T-helper 1 cell (primary cell): ENCODE measurements around the gene NSUN5.
"Not testable (repeated sequence)": the region's sequence is repeated elsewhere in the genome, so short reads cannot be mapped to it uniquely, and the experiment has no call there.

Experiments
- DNase-seq, 5 donors: peaks; one replicate each; pipeline ENCODE4 v3.0.0-alpha.2; 2012 to 2020
- total RNA-seq, 4 donors: gene quantifications; one replicate each; lab custom pipeline; 2026; lab: John Stamatoyannopoulos, UW

NSUN5 gene
- 17.2 to 28.8 (median 18.1) reads per million in 4 donors for total RNA-seq

DNA sequence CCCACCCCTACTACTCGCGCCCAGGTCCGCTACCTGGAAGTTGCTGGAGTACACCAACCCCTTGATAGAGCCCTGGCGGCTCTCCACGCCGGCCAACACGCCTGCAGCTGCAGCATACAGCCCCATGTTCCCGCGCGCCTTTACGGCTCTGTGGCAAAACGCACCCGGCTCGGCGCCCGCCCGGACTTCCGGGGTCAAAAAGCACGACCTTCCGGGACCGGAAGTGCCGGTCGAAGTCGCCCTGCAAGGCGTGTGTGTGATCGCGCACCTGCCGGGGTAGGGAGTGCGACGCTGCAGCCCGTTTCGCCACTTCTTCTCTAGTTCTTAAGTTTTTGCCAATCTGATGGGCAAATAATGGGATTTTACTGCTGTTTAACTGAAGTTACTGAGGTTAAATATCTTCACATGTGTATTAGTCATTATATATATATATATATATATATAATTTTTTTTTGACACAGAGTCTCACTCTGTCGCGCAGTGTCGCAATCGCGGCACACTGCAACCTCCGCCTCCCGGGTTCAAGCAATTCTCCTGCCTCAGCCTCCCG, at the start of gene NSUN5:
Gene NSUN5 (minus strand): TSS at position 162 of the 550 bp plus-strand sequence. CDS start 36 bp downstream, at position 126.
- peak; percentile 71 to 94 (median 81) for DNase-seq

GRCh38 chr7:73356159-73356558, 47.5 kb upstream of the NSUN5 start:
- DNase-seq = no peak

DNA sequence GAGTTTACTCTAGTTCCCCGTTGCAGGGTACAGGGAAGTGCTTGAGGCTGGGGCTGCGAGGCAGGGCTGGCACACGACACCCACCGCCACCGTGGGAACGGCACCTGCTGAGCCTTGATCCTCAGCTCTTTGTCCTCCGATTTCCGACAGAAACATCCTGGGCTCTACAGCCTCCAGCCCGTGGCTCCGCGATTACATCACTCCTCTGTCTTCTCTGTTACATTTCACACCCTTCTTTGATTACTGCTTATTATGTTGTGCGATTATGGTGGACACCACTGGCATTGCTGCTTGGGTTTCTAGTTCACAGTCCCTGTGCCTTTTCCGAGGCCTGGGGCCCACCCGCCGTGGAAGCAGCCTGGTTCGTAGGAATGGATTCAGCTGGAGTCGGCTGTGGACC, 46.2 kb upstream of the NSUN5 start:
- DNase-seq = no peak

DNA sequence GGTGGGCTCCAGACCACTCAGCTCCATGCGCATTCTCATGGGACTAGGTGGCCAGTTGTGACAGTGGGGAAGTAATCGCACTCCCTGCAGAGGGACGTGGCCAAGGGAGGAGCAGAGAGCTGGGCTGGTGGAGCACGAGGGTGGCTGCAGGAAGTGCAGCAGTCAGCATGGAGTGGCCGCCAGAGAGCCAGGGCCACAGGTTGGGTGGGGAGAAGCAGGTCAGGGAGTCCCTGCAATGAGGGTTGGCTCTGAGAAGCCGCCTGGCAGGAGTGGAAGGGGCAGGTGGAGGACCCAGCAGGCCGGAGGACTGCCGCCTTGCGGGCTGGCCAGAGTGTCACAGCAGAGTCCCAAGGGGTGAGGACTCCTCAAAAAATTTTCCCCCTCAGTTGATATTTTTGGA, 45.6 kb upstream of the NSUN5 start:
- no peak for DNase-seq

- DNase-seq = no peak
These were observed 44.6 kb upstream of the NSUN5 start for GRCh38 chr7:73353243-73353642.

DNA sequence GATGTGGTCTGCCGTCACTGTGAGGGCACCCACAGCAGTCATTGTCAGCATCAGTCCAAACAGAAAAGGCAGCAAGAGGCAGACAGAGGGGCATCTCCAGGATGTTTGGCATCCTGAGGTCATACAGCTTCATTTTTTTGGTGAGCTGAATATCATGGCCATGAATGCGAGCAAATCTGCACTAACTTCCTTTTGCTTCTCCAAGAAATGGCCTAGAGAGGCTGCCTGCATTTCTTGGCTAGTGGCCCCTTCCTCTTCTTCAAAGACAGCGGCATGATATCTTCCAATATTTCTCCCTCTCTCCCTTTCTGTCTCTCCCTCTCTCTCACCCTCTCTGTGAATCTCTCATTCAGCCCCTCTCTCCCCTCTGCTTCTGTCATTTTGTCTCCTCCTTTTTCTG, 44.2 kb upstream of the NSUN5 start:
- no peak for DNase-seq

GRCh38 chr7:73351447-73352167, 43.0 kb upstream of the NSUN5 start:
- no peak for DNase-seq

DNA sequence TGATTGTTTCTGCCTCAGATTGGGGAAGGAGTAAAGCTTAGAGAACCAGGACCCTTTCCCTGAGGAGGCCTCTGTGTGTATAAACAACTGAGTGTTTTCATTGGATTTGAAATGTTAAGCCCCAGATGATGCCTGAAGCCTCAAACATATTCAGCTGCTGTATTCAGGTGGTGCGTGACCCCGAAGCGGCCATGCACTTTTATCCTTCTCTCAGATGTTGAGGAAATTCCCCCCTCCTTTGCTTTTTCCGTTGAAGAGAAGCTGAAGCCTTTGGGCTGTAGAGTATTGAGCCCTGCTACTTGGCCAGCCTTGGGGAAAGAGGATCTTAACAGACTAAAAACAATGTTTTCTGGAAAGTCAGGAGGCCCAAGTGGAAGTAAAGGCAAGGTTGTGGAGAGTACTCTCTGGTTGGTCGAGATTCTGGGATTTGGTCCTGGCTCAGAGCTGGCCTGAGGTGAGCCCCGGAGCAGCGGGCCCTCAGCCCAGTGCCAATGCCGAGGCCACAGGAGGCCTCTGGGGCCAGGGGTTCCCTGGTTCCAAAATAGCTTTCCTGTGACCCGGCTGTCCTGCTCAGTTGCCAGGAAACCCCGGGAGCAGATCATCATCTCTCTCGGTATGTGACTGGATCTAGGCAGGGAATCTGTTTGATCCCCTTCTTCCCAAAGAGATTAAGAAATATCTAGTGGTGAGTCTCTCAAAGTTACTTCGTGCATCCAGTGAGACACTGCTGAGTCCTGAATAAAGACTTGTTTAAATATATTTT, 41.9 kb upstream of the NSUN5 start:
- no peak for DNase-seq

- no peak for DNase-seq
These were observed 41.1 kb upstream of the NSUN5 start for GRCh38 chr7:73349763-73350162.

DNA sequence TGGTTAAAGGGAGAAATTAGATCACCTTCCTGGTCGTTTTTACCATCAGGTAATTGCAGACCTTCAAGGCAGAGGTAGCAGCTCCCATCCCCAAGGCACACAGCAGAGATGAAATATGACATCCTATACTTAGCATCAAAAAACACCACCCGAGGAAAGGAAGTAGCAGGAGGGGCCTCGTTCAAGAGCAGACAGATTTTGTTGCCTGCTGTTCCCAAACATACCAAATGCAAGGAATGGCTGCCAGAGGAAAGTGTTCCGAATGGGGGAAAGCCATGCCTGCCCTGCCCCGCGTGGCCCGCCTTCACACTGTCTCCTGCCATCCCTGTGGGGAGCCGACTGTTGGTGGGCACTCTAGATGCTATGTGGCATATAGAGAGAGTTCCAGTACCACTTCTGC, 37.3 kb upstream of the NSUN5 start:
- DNase-seq = no peak

- no peak for DNase-seq
These were observed 36.9 kb upstream of the NSUN5 start for GRCh38 chr7:73345538-73345937.

GRCh38 chr7:73343671-73344380, 35.2 kb upstream of the NSUN5 start:
- DNase-seq = no peak

DNA sequence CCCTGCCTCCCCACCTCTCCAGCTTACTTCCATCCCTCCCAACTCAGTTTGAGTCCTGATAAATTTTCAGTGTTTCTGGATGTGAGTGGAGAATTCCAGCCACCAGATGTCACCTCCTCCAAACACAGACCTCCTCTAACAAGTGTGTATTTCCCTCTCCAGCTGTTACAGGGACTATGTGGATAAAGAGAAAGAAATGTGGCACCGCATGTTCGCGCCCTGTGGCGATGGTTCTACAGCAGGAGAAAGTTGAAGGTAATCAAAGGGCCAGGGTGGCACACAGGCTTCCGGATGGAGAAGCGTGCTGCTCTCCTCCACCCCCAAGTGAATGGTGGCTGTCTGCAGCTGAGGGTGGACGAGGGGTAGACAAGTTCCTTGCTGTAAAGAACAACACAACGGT, 34.0 kb upstream of the NSUN5 start:
- no peak for DNase-seq

GRCh38 chr7:73341877-73342276, 33.3 kb upstream of the NSUN5 start:
- no peak for DNase-seq

- no peak for DNase-seq
These were observed 31.9 kb upstream of the NSUN5 start for GRCh38 chr7:73340514-73340913.

- DNase-seq = no peak
These were observed 29.7 kb upstream of the NSUN5 start for GRCh38 chr7:73338321-73338720.

- no peak for DNase-seq
These were observed 23.8 kb upstream of the NSUN5 start for GRCh38 chr7:73332447-73332846.

DNA sequence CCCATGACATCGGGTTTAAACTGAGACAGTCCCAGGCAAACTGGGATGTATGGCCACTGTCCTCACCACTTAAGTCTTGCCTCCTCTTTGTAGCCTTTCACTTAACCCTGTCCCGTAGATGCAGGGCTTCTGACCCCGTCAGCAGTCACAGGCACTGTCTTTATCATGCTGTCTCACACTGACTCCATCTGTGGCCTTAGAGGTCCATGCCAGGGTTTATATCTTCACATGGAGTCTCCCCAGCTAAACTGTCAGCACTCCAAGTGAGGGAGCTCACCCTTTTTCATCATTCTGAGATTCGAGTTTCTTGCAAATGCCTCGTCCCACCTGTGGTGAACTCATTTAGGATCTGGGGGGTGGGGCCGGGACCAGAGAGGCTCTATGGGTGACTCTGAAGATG, 22.1 kb upstream of the NSUN5 start:
- DNase-seq = no peak

- DNase-seq = no peak
These were observed 21.4 kb upstream of the NSUN5 start for GRCh38 chr7:73329861-73330581.

DNA sequence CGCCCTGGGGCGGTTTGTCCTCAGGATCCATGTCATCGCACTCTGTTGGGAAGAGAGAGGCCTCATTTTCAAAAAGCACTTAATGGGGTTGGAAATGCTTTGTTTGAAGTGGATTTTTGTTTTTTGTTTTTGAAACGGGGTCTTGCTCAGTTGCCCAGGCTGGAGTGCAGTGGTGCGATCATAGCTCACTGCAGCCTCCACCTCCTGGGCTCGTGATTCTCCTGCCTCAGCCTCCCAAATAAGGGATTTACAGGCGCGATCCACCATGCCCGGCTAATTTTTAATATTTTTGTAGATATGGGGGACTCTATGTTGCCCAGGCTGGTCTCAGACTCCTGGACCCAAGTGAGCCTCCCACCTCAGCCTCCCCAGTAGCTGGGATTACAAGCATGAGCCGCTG, 20.1 kb upstream of the NSUN5 start:
- no peak for DNase-seq

DNA sequence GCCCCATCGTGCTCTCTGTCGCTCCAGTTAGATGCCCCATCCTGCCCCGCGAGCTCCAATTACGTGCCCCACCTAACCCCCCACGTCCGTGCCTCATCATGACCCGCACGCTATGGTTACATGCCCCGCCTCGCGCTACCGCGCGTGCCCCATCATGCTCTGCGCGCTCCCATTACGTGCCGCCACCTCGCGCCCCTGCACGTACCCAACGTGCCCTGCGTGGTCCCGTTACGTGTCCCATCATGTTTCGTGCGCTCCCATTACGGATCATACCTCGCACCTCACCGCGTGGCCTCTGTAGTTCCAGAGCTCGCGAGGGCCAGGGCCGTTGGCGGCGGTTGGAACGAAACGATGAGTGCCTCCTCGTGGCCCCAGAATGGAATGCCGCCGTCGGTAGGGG, 19.3 kb upstream of the NSUN5 start, which contains the start of the genes FKBP6 and TRIM50:
Gene FKBP6 (plus strand): TSS at position 240 of the 400 bp plus-strand sequence. CDS start 268 bp downstream, outside the sequence.
Gene TRIM50 (minus strand): TSS at position 161 of the 400 bp plus-strand sequence. CDS start 3,295 bp downstream, outside the sequence.
- not testable (repeated sequence) for DNase-seq

- not testable (repeated sequence) for DNase-seq
These were observed 18.8 kb upstream of the NSUN5 start for GRCh38 chr7:73327449-73327848.
